Hepatocyte (in vitro differentiated cells): ENCODE measurements around the gene POFUT2. TPM values are rescaled to one million over a fixed set of nuclear protein-coding genes. Genes with fewer than 3 reads are reported as not detected.

Experiments used
- DNase-seq: peaks from one replicate; pipeline ENCODE4 v3.0.0-alpha.2; 2016; ENCODE audit warnings: low spot score
- H2AFZ ChIP-seq: fragments of 200-600 bp; sonication (generic); 2 replicates; pipeline ENCODE4 v1.6.0; 2016; ENCODE audit warnings: antibody characterized with exemption, mild to moderate bottlenecking
- H3K27ac ChIP-seq: fragments of 200-600 bp; sonication (generic); 2 replicates; pipeline ENCODE4 v1.5.1; 2016; ENCODE audit warnings: mild to moderate bottlenecking
- H3K27me3 ChIP-seq: fragments of 200-600 bp; sonication (generic); 2 replicates; pipeline ENCODE4 v1.6.1; 2016
- H3K36me3 ChIP-seq: fragments of 200-600 bp; sonication (generic); replicated peaks from 2 replicates; pipeline ENCODE4 v1.5.1; 2016; ENCODE audit warnings: low read depth; ENCODE audit not compliant: insufficient read depth
- H3K4me1 ChIP-seq: fragments of 200-600 bp; sonication (generic); 2 replicates; pipeline ENCODE4 v1.5.1; 2016; ENCODE audit warnings: mild to moderate bottlenecking, moderate library complexity; ENCODE audit not compliant: insufficient read depth
- H3K4me2 ChIP-seq: fragments of 200-600 bp; sonication (generic); 2 replicates; pipeline ENCODE4 v1.6.0; 2016
- H3K4me3 ChIP-seq: fragments of 200-600 bp; sonication (generic); 2 replicates; pipeline ENCODE4 v1.5.1; 2016; ENCODE audit warnings: mild to moderate bottlenecking
- H3K79me2 ChIP-seq: fragments of 200-600 bp; sonication (generic); 2 replicates; pipeline ENCODE4 v1.6.0; 2017; ENCODE audit warnings: mild to moderate bottlenecking
- H3K9me2 ChIP-seq: fragments of 200-600 bp; sonication (generic); replicated peaks from 2 replicates; pipeline ENCODE4 v1.6.0; 2017; ENCODE audit warnings: mild to moderate bottlenecking; ENCODE audit not compliant: insufficient read depth
- H3K9me3 ChIP-seq: fragments of 200-600 bp; sonication (generic); 2 replicates; pipeline ENCODE4 v1.5.1; 2016; ENCODE audit warnings: low read depth, mild to moderate bottlenecking
- H4K20me1 ChIP-seq: fragments of 200-600 bp; sonication (generic); 2 replicates; pipeline ENCODE4 v1.6.0; 2016; ENCODE audit warnings: mild to moderate bottlenecking; ENCODE audit not compliant: insufficient read depth, poor library complexity, severe bottlenecking
- CTCF ChIP-seq: fragments of 200-600 bp; sonication (generic); IDR thresholded peaks from 2 replicates; pipeline ENCODE4 v1.5.1; 2016; ENCODE audit warnings: antibody characterized with exemption, mild to moderate bottlenecking; ENCODE audit not compliant: poor library complexity
- EZH2 ChIP-seq: fragments of 200-600 bp; sonication (generic); IDR thresholded peaks from 2 replicates; pipeline ENCODE4 v1.6.1; 2016; ENCODE audit warnings: antibody characterized with exemption, mild to moderate bottlenecking, borderline replicate concordance
- EZH2phosphoT487 ChIP-seq: fragments of 200-600 bp; sonication (generic); IDR thresholded peaks from one replicate; pipeline ENCODE4 v1.6.1; 2018; ENCODE audit warnings: antibody characterized with exemption, mild to moderate bottlenecking, low read depth, moderate library complexity; ENCODE audit not compliant: unreplicated experiment, severe bottlenecking
- WGBS: methylation state at CpG from one replicate; pipeline ENCODE4 v1.1.6; 2016; ENCODE audit warnings: low lambda C conversion rate; ENCODE audit errors: missing lambda C conversion rate; 5-methylcytosine and 5-hydroxymethylcytosine counted together
- polyA plus RNA-seq: library from polyadenylated mRNA; unstranded; fragments of >200 nt; fragmentation: Nextera tagmentation; extraction: Ambion mirVana; gene quantifications from 2 replicates; pipeline ENCODE4 v1.2.1, GENCODE V29; 2016
- total RNA-seq: library from RNA; depleted of rRNA; stranded (reverse); fragments of >200 nt; gene quantifications from 2 replicates; pipeline ENCODE4 v1.2.3, GENCODE V29; 2014

POFUT2 gene
- total and polyA plus RNA-seq, 2 experiments from 2014 or later, result 30.7 to 57.7 TPM

- WGBS, result 75% methylated on average over 16 of the region's 24 CpGs
- Histone ChIP-seq H3K9me3 (no peaks in the 10 kb centered on the region), H3K4me1 (peaks cover 21% of the 10 kb centered on the region), H4K20me1 (no peaks in the 10 kb centered on the region), H3K36me3 (no peaks in the 10 kb centered on the region), H3K27me3 (no peaks in the 10 kb centered on the region), H3K9me2 (no peaks in the 10 kb centered on the region), H3K4me3 (no peak overlapping the region), H3K4me2 (no peak overlapping the region), H3K79me2 (no peaks in the 10 kb centered on the region), H2AFZ (no peak overlapping the region), H3K27ac (no peak overlapping the region)
- TF ChIP-seq CTCF, result no peak
- DNase-seq, result no peak
These were observed 34.7 kb upstream of the POFUT2 start for GRCh38 chr21:45322231-45322959.

GRCh38 chr21:45320261-45321025 is 32.7 kb upstream of the POFUT2 start:
- no peak overlapping the region for H2AFZ ChIP-seq
- no peaks in the 10 kb centered on the region for H4K20me1 ChIP-seq
- no peak overlapping the region for H3K4me2 ChIP-seq
- H3K4me1 ChIP-seq, result peaks cover 21% of the 10 kb centered on the region
- no peak overlapping the region for H3K27ac ChIP-seq
- TF ChIP-seq EZH2 (no peak), CTCF (no peak), EZH2phosphoT487 (no peak)
- no peak for DNase-seq
- WGBS, result 91% methylated on average over 22 of the region's 22 CpGs
- H3K27me3 ChIP-seq, result no peaks in the 10 kb centered on the region
- no peak overlapping the region for H3K4me3 ChIP-seq
- H3K36me3 ChIP-seq, result no peaks in the 10 kb centered on the region
- no peaks in the 10 kb centered on the region for H3K9me3 ChIP-seq
- H3K79me2 ChIP-seq, result no peaks in the 10 kb centered on the region
- no peaks in the 10 kb centered on the region for H3K9me2 ChIP-seq

- no peaks in the 10 kb centered on the region for H3K9me3 ChIP-seq
- H3K79me2 ChIP-seq, result no peaks in the 10 kb centered on the region
- no peak overlapping the region for H3K4me3 ChIP-seq
- no peak for DNase-seq
- H3K27me3 ChIP-seq, result no peaks in the 10 kb centered on the region
- WGBS, result 82% methylated on average over 23 of the region's 23 CpGs
- no peak overlapping the region for H3K27ac ChIP-seq
- no peak overlapping the region for H3K4me2 ChIP-seq
- peaks cover 21% of the 10 kb centered on the region for H3K4me1 ChIP-seq
- no peaks in the 10 kb centered on the region for H3K36me3 ChIP-seq
- H4K20me1 ChIP-seq, result no peaks in the 10 kb centered on the region
- no peak overlapping the region for H2AFZ ChIP-seq
- TF ChIP-seq EZH2phosphoT487 (no peak), CTCF (no peak), EZH2 (no peak)
- no peaks in the 10 kb centered on the region for H3K9me2 ChIP-seq
These were observed 31.9 kb upstream of the POFUT2 start for GRCh38 chr21:45319461-45320211.
